Heart right ventricle (tissue), 16 donors: ENCODE measurements around the gene PTPRG. TPM values are rescaled to one million over a fixed set of nuclear protein-coding genes. Genes with fewer than 3 reads are reported as not detected.

ENCODE experiments used
- ATAC-seq, 8 donors: fragments of 200-7000 bp; cut with Tn5 transposase; one replicate each; pipeline ENCODE4 v1.9.1; 2020; ENCODE audit warnings: mild to moderate bottlenecking in 8 of 8, moderate library complexity in 8 of 8, moderate number of reproducible peaks in 1 of 8
- DNase-seq, 2 donors: peaks; one replicate each; pipeline ENCODE4 v3.0.0-alpha.2; 2020
- H3K27ac ChIP-seq, 10 donors: fragments of 200-600 bp; sonication (generic) in 2 of 10; one replicate each; pipeline versions ENCODE4 v1.5.0 to v1.8.0; 2020 to 2022; ENCODE audit warnings: mild to moderate bottlenecking in 3 of 10
- H3K27me3 ChIP-seq, 7 donors: fragments of 200-600 bp; one replicate each; pipeline ENCODE4 v1.8.0; 2021 to 2022; ENCODE audit warnings: mild to moderate bottlenecking in 2 of 7
- H3K36me3 ChIP-seq, 9 donors: fragments of 200-600 bp; sonication (generic) in 1 of 9; one replicate each; pipeline versions ENCODE4 v1.5.0 to v1.8.0; 2020 to 2022; ENCODE audit warnings: mild to moderate bottlenecking in 2 of 9
- H3K4me1 ChIP-seq, 9 donors: fragments of 200-600 bp; sonication (generic) in 1 of 9; one replicate each; pipeline versions ENCODE4 v1.5.0 to v1.8.0; 2020 to 2022; ENCODE audit warnings: mild to moderate bottlenecking in 4 of 9
- H3K4me3 ChIP-seq, 10 donors: fragments of 200-600 bp; sonication (generic) in 2 of 10; one replicate each; pipeline versions ENCODE4 v1.5.0 to v1.8.0; 2020 to 2022; ENCODE audit warnings: mild to moderate bottlenecking in 7 of 10, moderate library complexity in 2 of 10
- H3K9me3 ChIP-seq, 11 donors: fragments of 200-600 bp in 10 of 11; sonication (generic) in 2 of 11; one replicate each; pipeline versions ENCODE4 v1.5.0 to v1.8.0; 2013 to 2022; ENCODE audit warnings: mild to moderate bottlenecking in 2 of 11, control low read depth in 1 of 11, moderate library complexity in 1 of 11
- WGBS, 2 donors: extraction: QIAGEN DNeasy Blood & Tissue Kit; methylation state at CpG; one replicate each; pipeline ENCODE4 v1.1.7; 2013; ENCODE audit warnings: inconsistent platforms in 1 of 2; 5-methylcytosine and 5-hydroxymethylcytosine counted together
- intact Hi-C, 10 donors: fragments of 100-400 bp; cut with DNase I; formaldehyde crosslinking; loops; one replicate each; pipeline versions ENCODE4 v1.11.1 to v1.14.2; 2022
- polyA plus RNA-seq, 2 donors: library from polyadenylated mRNA; stranded (reverse); fragments of 200-250 nt; gene quantifications; one replicate each; pipeline ENCODE4 v1.2.3, GENCODE V29; 2013
- total RNA-seq, 10 donors: library from RNA; stranded (reverse); fragmentation: NEBNext Ultra II Directional in 3 of 10; extraction: Animal tissue kit (Norgen Biotek cat#: 25700) in 3 of 10; gene quantifications; one replicate each; pipeline versions ENCODE4 v1.2.1 to v1.2.4, GENCODE V29; 2021 to 2023
- TF ChIP-seq, protein P1 (sequence below), 9 donors: fragments of 200-600 bp; sonication (generic) in 2 of 9; IDR thresholded peaks; one replicate each; pipeline versions ENCODE4 v1.5.0 to v1.8.0; 2021 to 2022; ENCODE audit warnings: antibody characterized with exemption in 9 of 9, mild to moderate bottlenecking in 5 of 9, moderate library complexity in 1 of 9
- donor health status: Arrhythmogenic right ventricular cardiomyopathy.
- donor health status: ischemic (EF 13 %, LVEDD 7.1; RV severe dilation, severe dysfunction).
- donor health status: healthy with polysubstance abuse.
- donor health status: DM: no; HTN: yes; CAD: no.
- donor health status: DM: no; HTN: no; CAD: no.
- donor health status: ischemic (EF 25% LVEDD 6.9; RV normal size, moderate dysfunction).
- donor health status: ischemic (EF 25% LVEDD 5.7; RV mildly dilated, moderate dysfunction).
- donor health status: healthy.
- donor health status: DM: yes; HTN: yes; CAD: no.
- donor health status: Ischemic cardiomyopathy.
- donor health status: ischemic (EF 35%, LVEDD 5.7; RV mildly dilated, moderate dysfunction).
- donor health status: nonischemic (EF 11% LVEDD 7.7; RV severe dilation, severe dysfunction).
- donor health status: DM: yes; HTN: yes; CAD: no.
- donor health status: PGD.
- donor health status: ischemic (EF 29% LVEDD 5.4; RV normal size, mild dysfunction).
- donor health status: nonischemic (EF 23%, LVEDD 6.1; RV moderate dilation, normal function).

The PTPRG gene
- total and polyA plus RNA-seq, 12 donors: 10.1 to 38.3 (median 32.6) TPM

DNA sequence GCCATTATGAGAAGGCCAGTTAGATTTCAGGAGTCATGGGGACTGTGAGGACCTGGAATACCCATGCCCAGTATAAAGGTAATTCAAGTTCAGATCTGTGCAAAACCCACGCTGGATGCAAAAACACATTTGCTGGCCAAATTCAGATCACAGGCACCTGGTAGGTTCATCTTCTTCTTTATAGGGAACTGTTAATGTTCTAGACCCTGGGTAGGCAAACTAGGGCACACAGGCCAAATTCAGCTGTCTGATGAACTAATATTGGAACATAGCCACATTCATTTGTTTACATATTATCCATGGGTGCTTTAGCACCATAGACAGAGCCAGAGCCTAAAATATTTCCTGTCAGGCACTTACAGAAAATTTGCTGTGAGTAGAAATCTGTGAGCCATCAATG, 241.4 kb downstream of the PTPRG start:
- WGBS, 2 donors: 79 to 90% methylated on average over 1 of the region's 1 CpG
- Histone ChIP-seq H3K27me3 (no peaks in the 10 kb centered on the region), H3K4me1 (peaks cover 17 to 73% (median 49%) of the 10 kb centered on the region in 9 donors), H3K27ac (no peak overlapping the region), H3K4me3 (no peak overlapping the region), H3K36me3 (no peaks in the 10 kb centered on the region), H3K9me3 (no peaks in the 10 kb centered on the region)
- intact Hi-C loops: no loop called here
- TF ChIP-seq, protein P1, sequence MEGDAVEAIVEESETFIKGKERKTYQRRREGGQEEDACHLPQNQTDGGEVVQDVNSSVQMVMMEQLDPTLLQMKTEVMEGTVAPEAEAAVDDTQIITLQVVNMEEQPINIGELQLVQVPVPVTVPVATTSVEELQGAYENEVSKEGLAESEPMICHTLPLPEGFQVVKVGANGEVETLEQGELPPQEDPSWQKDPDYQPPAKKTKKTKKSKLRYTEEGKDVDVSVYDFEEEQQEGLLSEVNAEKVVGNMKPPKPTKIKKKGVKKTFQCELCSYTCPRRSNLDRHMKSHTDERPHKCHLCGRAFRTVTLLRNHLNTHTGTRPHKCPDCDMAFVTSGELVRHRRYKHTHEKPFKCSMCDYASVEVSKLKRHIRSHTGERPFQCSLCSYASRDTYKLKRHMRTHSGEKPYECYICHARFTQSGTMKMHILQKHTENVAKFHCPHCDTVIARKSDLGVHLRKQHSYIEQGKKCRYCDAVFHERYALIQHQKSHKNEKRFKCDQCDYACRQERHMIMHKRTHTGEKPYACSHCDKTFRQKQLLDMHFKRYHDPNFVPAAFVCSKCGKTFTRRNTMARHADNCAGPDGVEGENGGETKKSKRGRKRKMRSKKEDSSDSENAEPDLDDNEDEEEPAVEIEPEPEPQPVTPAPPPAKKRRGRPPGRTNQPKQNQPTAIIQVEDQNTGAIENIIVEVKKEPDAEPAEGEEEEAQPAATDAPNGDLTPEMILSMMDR (IDR thresholded peaks at IDR 0.05): no peak
- ATAC-seq (no peak), DNase-seq (no peak)

GRCh38 chr3:61803983-61804382, 242.6 kb downstream of the PTPRG start:
- intact Hi-C loops: no loop called here
- Histone ChIP-seq H3K4me3 (no peak overlapping the region), H3K9me3 (no peaks in the 10 kb centered on the region), H3K27ac (peak overlapping the region in 2 of 10 donors; percentile 77 to 84), H3K4me1 (peaks cover 23 to 76% (median 61%) of the 10 kb centered on the region in 9 donors), H3K27me3 (no peaks in the 10 kb centered on the region), H3K36me3 (no peaks in the 10 kb centered on the region)
- TF ChIP-seq, protein P1 (IDR thresholded peaks at IDR 0.05): no peak
- ATAC-seq: no peak
- 72 to 86% methylated on average over 1 of the region's 1 CpG for WGBS, 2 donors
- no peak for DNase-seq

DNA sequence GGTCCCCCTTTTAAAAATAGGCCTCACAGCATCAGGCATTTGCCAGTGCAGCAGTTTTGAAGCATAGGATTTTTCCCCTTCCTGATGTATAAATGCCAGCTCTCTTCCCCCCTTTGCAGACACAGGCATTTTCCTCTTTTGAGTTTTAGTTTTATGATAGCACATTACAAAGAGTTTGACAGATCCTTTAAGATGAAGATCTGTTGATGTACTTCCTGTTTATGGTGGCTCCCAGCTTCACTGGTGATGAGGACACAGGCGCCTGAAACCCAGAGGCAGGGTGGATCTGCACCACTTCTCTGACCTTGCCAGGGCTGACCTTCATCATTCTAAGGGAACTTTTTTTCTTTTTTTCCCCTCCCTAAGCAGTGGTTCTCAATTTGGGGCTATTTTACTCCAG, 243.4 kb downstream of the PTPRG start:
- H3K4me3 ChIP-seq: no peak overlapping the region
- WGBS, 2 donors: 80 to 92% methylated on average over 1 of the region's 1 CpG
- H3K4me1 ChIP-seq: peaks cover 31 to 84% (median 69%) of the 10 kb centered on the region in 9 donors
- intact Hi-C loops: loop anchor here in 2 of 10 donors (5.0 kb wide), 2 partner anchors 43 to 242 kb away; partner anchors contain the start of gene PTPRG (in 1 of the 2)
- DNase-seq: no peak
- peak overlapping the region in 9 of 10 donors; percentile 48 to 84 (median 75) for H3K27ac ChIP-seq
- H3K27me3 ChIP-seq: no peaks in the 10 kb centered on the region
- H3K9me3 ChIP-seq: no peaks in the 10 kb centered on the region
- H3K36me3 ChIP-seq: no peaks in the 10 kb centered on the region
- ATAC-seq: no peak
- TF ChIP-seq, protein P1 (IDR thresholded peaks at IDR 0.05): no peak

GRCh38 chr3:61805510-61806080, 244.2 kb downstream of the PTPRG start:
- peak in 2 of 8 donors; percentile 10 to 33 for ATAC-seq
- Histone ChIP-seq H3K4me3 (no peak overlapping the region), H3K9me3 (no peaks in the 10 kb centered on the region), H3K36me3 (no peaks in the 10 kb centered on the region), H3K4me1 (peaks cover 37 to 93% (median 77%) of the 10 kb centered on the region in 9 donors), H3K27ac (peak overlapping the region; percentile 48 to 84 (median 74)), H3K27me3 (no peaks in the 10 kb centered on the region)
- TF ChIP-seq, protein P1 (IDR thresholded peaks at IDR 0.05): no peak
- intact Hi-C loops: loop anchor here in 2 of 10 donors (5.0 kb wide), 2 partner anchors 42 to 243 kb away; partner anchors contain the start of gene PTPRG (in 1 of the 2)
- 53 to 68% methylated on average over 3 of the region's 3 CpGs for WGBS, 2 donors
- DNase-seq: no peak
